Measurements from ENCODE around the gene AMDHD2. TPM values are rescaled to one million over a fixed set of nuclear protein-coding genes. Genes with fewer than 3 reads are reported as not detected.

AMDHD2 gene
- total RNA-seq, 1 donor from 2014 or later, result 11.7 TPM

DNA sequence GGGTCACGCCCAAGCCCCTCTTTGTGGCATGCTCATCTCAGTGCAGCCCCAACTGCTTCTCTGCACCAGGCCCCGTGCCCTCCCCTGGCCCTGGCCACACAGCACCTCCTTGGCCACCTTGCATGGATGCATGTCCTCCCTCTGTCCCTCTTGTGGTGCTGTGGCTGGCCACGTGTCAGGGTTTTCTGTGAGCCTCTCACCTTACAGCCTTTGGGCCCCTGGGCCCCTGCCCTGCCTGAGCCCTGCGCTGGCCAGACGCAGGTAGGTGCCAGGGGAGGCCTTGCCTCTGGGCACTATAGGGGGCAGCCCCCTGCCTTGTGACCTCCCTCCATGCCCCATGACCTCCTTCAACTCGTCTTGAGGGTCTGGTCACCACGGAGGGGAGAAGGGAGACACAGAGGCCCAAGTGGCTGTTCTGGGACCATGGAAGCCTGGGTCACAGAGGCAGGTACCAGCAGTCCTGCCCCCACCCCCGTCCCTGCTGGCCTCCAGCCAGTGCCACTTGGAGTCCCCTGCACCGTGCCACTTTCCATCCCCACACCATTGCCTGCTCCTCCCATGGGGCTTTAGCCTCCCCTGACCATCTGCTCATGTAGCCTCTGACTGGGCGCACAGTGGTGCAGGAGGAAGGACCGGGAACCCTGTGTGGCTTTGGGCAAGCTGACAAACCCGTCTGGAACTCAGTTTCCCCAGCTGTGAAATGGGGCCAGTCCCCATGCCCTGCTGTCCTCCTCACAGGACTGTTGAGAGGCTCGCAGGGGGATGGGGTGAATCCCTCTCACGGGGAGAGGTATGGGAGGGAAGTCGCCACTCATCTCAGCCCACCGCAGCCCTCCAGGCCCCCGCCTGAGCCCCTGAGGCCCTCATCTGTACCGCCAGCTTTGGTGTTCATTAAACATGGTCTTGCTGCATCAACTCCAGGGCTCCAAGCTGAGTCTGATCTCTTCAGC lies 17.9 kb upstream of the AMDHD2 start:
- DNase-seq (ENCODE audit: low spot score), result no peak
- Histone ChIP-seq H3K4me1 (peaks cover 6% of the 10 kb centered on the region), H3K4me2 (peak overlapping the region; percentile 83), H3K9me3 (ENCODE audit: low read depth) (no peaks in the 10 kb centered on the region), H3K4me3 (peak overlapping the region; percentile 51), H2AFZ (replicated peaks) (peak overlapping the region; percentile 90), H3K27me3 (no peaks in the 10 kb centered on the region), H3K9ac (no peak overlapping the region), H4K20me1 (ENCODE audit: low read depth) (no peaks in the 10 kb centered on the region), H3K27ac (no peak overlapping the region), H3K36me3 (no peaks in the 10 kb centered on the region), H3F3A (ENCODE audit: low read depth) (peaks cover 4% of the 10 kb centered on the region), H3K79me2 (ENCODE audit: low read depth) (no peaks in the 10 kb centered on the region)
- peaks cover 3% of the 10 kb centered on the region for H3K36me3 Mint-ChIP-seq
- no peaks in the 10 kb centered on the region for H3K9me3 Mint-ChIP-seq
- H3K27ac Mint-ChIP-seq, result no peak overlapping the region
- peaks cover 3% of the 10 kb centered on the region for H3K27me3 Mint-ChIP-seq (ENCODE audit: insufficient read depth, low read depth)
- peaks cover 3% of the 10 kb centered on the region for H3K4me1 Mint-ChIP-seq
- H3K4me3 Mint-ChIP-seq, result peak overlapping the region; percentile 63
- no peak for TF ChIP-seq EZH2 (IDR thresholded peaks at IDR 0.05)
- TF ChIP-seq, protein P1, sequence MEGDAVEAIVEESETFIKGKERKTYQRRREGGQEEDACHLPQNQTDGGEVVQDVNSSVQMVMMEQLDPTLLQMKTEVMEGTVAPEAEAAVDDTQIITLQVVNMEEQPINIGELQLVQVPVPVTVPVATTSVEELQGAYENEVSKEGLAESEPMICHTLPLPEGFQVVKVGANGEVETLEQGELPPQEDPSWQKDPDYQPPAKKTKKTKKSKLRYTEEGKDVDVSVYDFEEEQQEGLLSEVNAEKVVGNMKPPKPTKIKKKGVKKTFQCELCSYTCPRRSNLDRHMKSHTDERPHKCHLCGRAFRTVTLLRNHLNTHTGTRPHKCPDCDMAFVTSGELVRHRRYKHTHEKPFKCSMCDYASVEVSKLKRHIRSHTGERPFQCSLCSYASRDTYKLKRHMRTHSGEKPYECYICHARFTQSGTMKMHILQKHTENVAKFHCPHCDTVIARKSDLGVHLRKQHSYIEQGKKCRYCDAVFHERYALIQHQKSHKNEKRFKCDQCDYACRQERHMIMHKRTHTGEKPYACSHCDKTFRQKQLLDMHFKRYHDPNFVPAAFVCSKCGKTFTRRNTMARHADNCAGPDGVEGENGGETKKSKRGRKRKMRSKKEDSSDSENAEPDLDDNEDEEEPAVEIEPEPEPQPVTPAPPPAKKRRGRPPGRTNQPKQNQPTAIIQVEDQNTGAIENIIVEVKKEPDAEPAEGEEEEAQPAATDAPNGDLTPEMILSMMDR (IDR thresholded peaks at IDR 0.05), result no peak

DNA sequence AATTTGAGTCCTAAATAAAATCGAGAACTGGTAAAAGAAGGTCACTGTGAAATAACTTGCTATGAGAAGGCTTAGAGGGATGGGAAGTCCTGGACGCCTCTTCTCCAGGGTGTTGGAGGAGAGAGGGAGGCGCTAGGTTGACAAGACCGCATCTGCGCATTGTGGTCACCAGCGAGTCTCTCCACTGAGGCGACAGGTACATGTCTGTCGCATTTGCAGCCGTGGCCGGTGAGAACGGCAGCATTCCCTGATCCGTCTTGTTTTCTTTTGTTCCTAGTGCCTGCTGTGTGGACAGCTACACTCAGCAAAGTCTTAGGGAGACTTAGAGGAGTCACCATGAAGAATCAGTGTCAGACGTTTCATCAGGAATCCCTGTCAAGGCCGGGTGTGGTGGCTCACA lies 14.5 kb upstream of the AMDHD2 start:
- no peaks in the 10 kb centered on the region for H3K79me2 ChIP-seq (ENCODE audit: low read depth)
- H2AFZ ChIP-seq (replicated peaks), result no peak overlapping the region
- H3K27me3 Mint-ChIP-seq (ENCODE audit: insufficient read depth, low read depth), result peaks cover 6% of the 10 kb centered on the region
- H4K20me1 ChIP-seq (ENCODE audit: low read depth), result no peaks in the 10 kb centered on the region
- H3F3A ChIP-seq (ENCODE audit: low read depth), result peaks cover 4% of the 10 kb centered on the region
- H3K9ac ChIP-seq, result no peak overlapping the region
- no peak overlapping the region for H3K4me3 Mint-ChIP-seq
- no peaks in the 10 kb centered on the region for H3K9me3 Mint-ChIP-seq
- no peak overlapping the region for H3K4me3 ChIP-seq
- H3K27me3 ChIP-seq, result no peaks in the 10 kb centered on the region
- H3K27ac Mint-ChIP-seq, result no peak overlapping the region
- no peak overlapping the region for H3K4me2 ChIP-seq
- no peak overlapping the region for H3K27ac ChIP-seq
- H3K4me1 ChIP-seq, result peaks cover 6% of the 10 kb centered on the region
- no peaks in the 10 kb centered on the region for H3K36me3 Mint-ChIP-seq
- no peak for DNase-seq (ENCODE audit: low spot score)
- no peaks in the 10 kb centered on the region for H3K9me3 ChIP-seq (ENCODE audit: low read depth)
- TF ChIP-seq, protein P1 (IDR thresholded peaks at IDR 0.05), result no peak
- no peak for TF ChIP-seq EZH2phosphoT487 (IDR thresholded peaks at IDR 0.05)
- TF ChIP-seq EZH2 (IDR thresholded peaks at IDR 0.05), result no peak
- H3K4me1 Mint-ChIP-seq, result peaks cover 6% of the 10 kb centered on the region
- no peaks in the 10 kb centered on the region for H3K36me3 ChIP-seq

DNA sequence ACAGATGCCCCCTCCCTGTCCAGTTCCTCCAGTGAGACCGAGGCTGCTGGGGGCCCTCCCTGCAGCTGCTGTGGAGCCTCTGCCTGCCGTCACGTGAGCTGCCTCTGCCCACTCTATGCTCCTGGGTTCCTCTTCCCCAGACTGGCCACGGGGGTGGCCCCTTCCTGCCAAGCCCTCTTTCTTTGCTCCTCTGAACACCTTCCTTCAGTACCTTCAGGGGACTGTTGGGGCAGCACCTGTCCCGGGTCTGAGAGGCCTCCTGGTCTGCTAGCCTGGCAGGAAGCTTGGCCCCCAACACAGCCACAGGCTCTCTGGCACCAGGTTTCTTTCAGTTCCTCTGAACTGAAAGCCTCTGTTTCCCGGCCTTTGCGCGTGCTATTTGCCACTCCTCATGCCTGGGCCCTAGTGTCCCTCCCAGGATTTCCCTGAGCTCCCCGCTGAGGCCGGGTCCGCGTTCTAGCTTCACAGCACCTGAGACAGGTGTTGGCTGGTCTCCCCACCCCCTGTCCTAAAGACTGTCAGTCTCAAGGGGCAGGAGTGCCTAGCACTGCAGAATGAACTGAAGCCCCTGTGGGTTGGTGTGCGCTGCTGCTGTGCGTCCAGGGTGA lies 13.0 kb upstream of the AMDHD2 start:
- peaks cover 9% of the 10 kb centered on the region for H3K4me1 ChIP-seq
- H3K4me3 ChIP-seq, result no peak overlapping the region
- no peak for DNase-seq (ENCODE audit: low spot score)
- no peaks in the 10 kb centered on the region for H3K27me3 ChIP-seq
- H3K9ac ChIP-seq, result no peak overlapping the region
- H3K27ac ChIP-seq, result no peak overlapping the region
- peaks cover 10% of the 10 kb centered on the region for H3K4me1 Mint-ChIP-seq
- H3K4me2 ChIP-seq, result no peak overlapping the region
- no peak overlapping the region for H3K4me3 Mint-ChIP-seq
- no peaks in the 10 kb centered on the region for H3K9me3 Mint-ChIP-seq
- peaks cover 10% of the 10 kb centered on the region for H3K27me3 Mint-ChIP-seq (ENCODE audit: insufficient read depth, low read depth)
- no peaks in the 10 kb centered on the region for H3K36me3 ChIP-seq
- H3K27ac Mint-ChIP-seq, result no peak overlapping the region
- H4K20me1 ChIP-seq (ENCODE audit: low read depth), result no peaks in the 10 kb centered on the region
- H3K9me3 ChIP-seq (ENCODE audit: low read depth), result no peaks in the 10 kb centered on the region
- H3F3A ChIP-seq (ENCODE audit: low read depth), result no peaks in the 10 kb centered on the region
- TF ChIP-seq, protein P1 (IDR thresholded peaks at IDR 0.05), result no peak
- TF ChIP-seq EZH2 (IDR thresholded peaks at IDR 0.05) (no peak), EZH2phosphoT487 (IDR thresholded peaks at IDR 0.05) (no peak)
- H3K36me3 Mint-ChIP-seq, result no peaks in the 10 kb centered on the region
- H3K79me2 ChIP-seq (ENCODE audit: low read depth), result no peaks in the 10 kb centered on the region
- no peak overlapping the region for H2AFZ ChIP-seq (replicated peaks)
